Measurements from ENCODE around the gene CACNA1I.

Gene CACNA1I

GRCh38 chr22:39705386-39705785 is 134.8 kb downstream of the CACNA1I start:
- no peak for DNase-seq

GRCh38 chr22:39706376-39707140 is 136.0 kb downstream of the CACNA1I start:
- DNase-seq, result no peak

- DNase-seq, result no peak
Measured at GRCh38 chr22:39707351-39707750, 136.8 kb downstream of the CACNA1I start.

- no peak for DNase-seq
Measured at GRCh38 chr22:39707816-39708215, 137.3 kb downstream of the CACNA1I start.

GRCh38 chr22:39710380-39711150 is 140.0 kb downstream of the CACNA1I start:
- DNase-seq, result no peak

GRCh38 chr22:39712081-39712480 is 141.5 kb downstream of the CACNA1I start:
- no peak for DNase-seq

GRCh38 chr22:39712751-39713525 is 142.4 kb downstream of the CACNA1I start:
- DNase-seq, result no peak

GRCh38 chr22:39713799-39714290 is 143.3 kb downstream of the CACNA1I start:
- no peak for DNase-seq

GRCh38 chr22:39714321-39714720 is 143.8 kb downstream of the CACNA1I start:
- no peak for DNase-seq

- DNase-seq, result no peak
Measured at GRCh38 chr22:39715778-39716495, 145.4 kb downstream of the CACNA1I start.

GRCh38 chr22:39716534-39716933 is 146.0 kb downstream of the CACNA1I start:
- no peak for DNase-seq

GRCh38 chr22:39717099-39717498 is 146.5 kb downstream of the CACNA1I start:
- DNase-seq, result no peak

GRCh38 chr22:39718206-39718605 is 147.7 kb downstream of the CACNA1I start:
- no peak for DNase-seq

GRCh38 chr22:39718921-39719475 is 148.4 kb downstream of the CACNA1I start:
- DNase-seq, result no peak

- no peak for DNase-seq
Measured at GRCh38 chr22:39719559-39720450, 149.3 kb downstream of the CACNA1I start.

GRCh38 chr22:39721206-39722031 is 150.9 kb downstream of the CACNA1I start:
- no peak for DNase-seq

- DNase-seq, result no peak
Measured at GRCh38 chr22:39722032-39722325, 151.4 kb downstream of the CACNA1I start.

GRCh38 chr22:39722501-39722900 is 151.9 kb downstream of the CACNA1I start:
- DNase-seq, result no peak

GRCh38 chr22:39723463-39723862 is 152.9 kb downstream of the CACNA1I start:
- DNase-seq, result no peak

- DNase-seq, result no peak
Measured at GRCh38 chr22:39723899-39724351, 153.4 kb downstream of the CACNA1I start.

Data from stimulated activated CD4-positive, alpha-beta T cell treated with anti-CD3 and anti-CD28 coated beads, Interleukin-12 subunit alpha, Interleukin-12 subunit beta, amount 100 ng/mL, for 4 hours (primary cell).